Uterus (tissue), 4 donors: ENCODE results near the gene UBASH3B. TPM values are rescaled to one million over a fixed set of nuclear protein-coding genes. Genes with fewer than 3 reads are reported as not detected.
"Not testable (repeated sequence)": the region's sequence is repeated elsewhere in the genome, so short reads cannot be mapped to it uniquely, and the experiment has no call there.

Experiments used
- DNase-seq, 2 donors: peaks; one replicate each; pipeline ENCODE4 v3.0.0-alpha.2; 2019 to 2020
- H3K27ac ChIP-seq, 2 donors: fragments of 200-600 bp; sonication (generic); 1 replicate in 1 of 2; 2 replicates in 1 of 2; pipeline ENCODE4 v1.5.1; 2016 to 2018
- H3K27me3 ChIP-seq, 2 donors: fragments of 200-600 bp; sonication (generic); one replicate each; pipeline ENCODE4 v1.5.1; 2018 to 2019; ENCODE audit warnings: control low read depth in 1 of 2
- H3K36me3 ChIP-seq, 2 donors: fragments of 200-600 bp; sonication (generic); one replicate each; pipeline ENCODE4 v1.5.1; 2019; ENCODE audit warnings: control low read depth in 1 of 2
- H3K4me1 ChIP-seq, 2 donors: fragments of 200-600 bp; sonication (generic); one replicate each; pipeline ENCODE4 v1.5.1; 2018 to 2019; ENCODE audit warnings: control low read depth in 1 of 2
- H3K4me3 ChIP-seq, 2 donors: fragments of 200-600 bp; sonication (generic); 1 replicate in 1 of 2; 2 replicates in 1 of 2; pipeline ENCODE4 v1.5.1; 2018 to 2019; ENCODE audit warnings: mild to moderate bottlenecking in 1 of 2
- H3K9me3 ChIP-seq, 2 donors: fragments of 200-600 bp; sonication (generic); one replicate each; pipeline ENCODE4 v1.5.1; 2019; ENCODE audit warnings: control low read depth in 1 of 2
- CTCF ChIP-seq, 4 experiments: fragments of 200-600 bp in 2 of 4; fragments of 450-650 bp in 2 of 4; sonication (generic) in 2 of 4; IDR thresholded peaks; one replicate each; pipeline ENCODE4 v1.5.1; 2016 to 2019; ENCODE audit warnings: antibody characterized with exemption in 4 of 4, mild to moderate bottlenecking in 2 of 4, moderate library complexity in 1 of 4
- POLR2A ChIP-seq, 2 donors: fragments of 450-650 bp; IDR thresholded peaks; one replicate each; pipeline ENCODE4 v1.6.1; 2016; ENCODE audit warnings: antibody characterized with exemption in 2 of 2, mild to moderate bottlenecking in 1 of 2, moderate library complexity in 1 of 2
- intact Hi-C: fragments of 100-400 bp; cut with DNase I; formaldehyde crosslinking; loops from one replicate; pipeline ENCODE4 v1.15.1; 2023; ENCODE audit warnings: low total_unique reads
- total RNA-seq, 4 donors: library from RNA; depleted of rRNA in 3 of 4; stranded (reverse); fragments of >200 nt in 3 of 4; gene quantifications; one replicate each; pipeline versions ENCODE4 v1.1.0 to v1.2.4, GENCODE V29; 2014 to 2023
- donor health status: DM: yes; HTN: yes; CAD: no.

The UBASH3B gene
- total RNA-seq, 4 donors from 2014 or later: under 0.01 to 5.8 (median 2.0) TPM

DNA sequence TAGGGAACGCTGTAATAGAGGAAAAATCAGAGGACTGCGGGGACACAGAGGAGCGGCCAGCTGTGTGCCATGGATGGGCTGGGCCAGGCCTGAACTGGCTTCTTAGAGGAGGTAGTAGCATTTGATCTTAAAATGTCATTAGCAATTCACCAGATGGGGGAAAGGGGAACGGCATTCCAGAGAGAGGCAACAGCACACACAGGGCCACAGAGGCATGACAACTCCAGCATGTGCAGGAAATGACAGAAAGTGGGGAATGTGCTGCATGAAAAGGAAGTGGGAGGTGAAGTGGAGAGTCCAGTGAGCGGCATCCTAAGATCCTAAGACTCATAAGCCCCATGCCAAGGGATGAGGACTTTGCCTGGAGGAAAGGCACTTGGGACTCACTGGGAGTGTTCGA is 69.0 kb downstream of the UBASH3B start:
- intact Hi-C loops: no loop called here
- Histone ChIP-seq H3K9me3 (no peaks in the 10 kb centered on the region), H3K4me3 (no peak overlapping the region), H3K27me3 (no peaks in the 10 kb centered on the region), H3K4me1 (no peaks in the 10 kb centered on the region), H3K27ac (no peak overlapping the region), H3K36me3 (no peaks in the 10 kb centered on the region)
- no peak for DNase-seq
- TF ChIP-seq POLR2A (IDR thresholded peaks at IDR 0.05) (no peak), CTCF (IDR thresholded peaks at IDR 0.05) (no peak)

DNA sequence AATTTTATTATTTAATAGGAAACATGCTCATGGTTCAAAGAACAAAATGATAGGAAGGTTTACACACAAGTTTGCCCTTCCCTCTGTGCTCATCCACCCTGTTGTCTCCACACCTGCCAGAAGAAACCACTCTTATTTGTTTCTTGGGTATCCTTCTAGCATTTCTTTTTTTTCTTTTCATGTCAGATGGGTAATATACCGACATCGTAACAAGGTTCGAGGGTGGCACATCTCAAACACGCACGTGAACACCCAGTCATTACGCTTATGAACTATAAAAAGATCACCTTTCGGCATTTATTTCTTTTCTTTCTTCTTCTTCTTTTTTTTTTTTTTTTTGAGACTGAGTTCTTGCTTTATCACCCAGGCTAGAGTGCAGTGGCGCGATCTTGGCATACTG is 70.5 kb downstream of the UBASH3B start:
- Histone ChIP-seq H3K9me3 (no peaks in the 10 kb centered on the region), H3K36me3 (no peaks in the 10 kb centered on the region), H3K4me3 (no peak overlapping the region), H3K27me3 (no peaks in the 10 kb centered on the region), H3K27ac (no peak overlapping the region), H3K4me1 (no peaks in the 10 kb centered on the region)
- intact Hi-C loops: no loop called here
- no peak for TF ChIP-seq CTCF (IDR thresholded peaks at IDR 0.05)
- TF ChIP-seq POLR2A (IDR thresholded peaks at IDR 0.05): no peak
- no peak for DNase-seq

GRCh38 chr11:122727101-122727929 is 71.8 kb downstream of the UBASH3B start:
- no peak overlapping the region for H3K4me3 ChIP-seq
- H3K4me1 ChIP-seq: no peaks in the 10 kb centered on the region
- intact Hi-C loops: no loop called here

DNA sequence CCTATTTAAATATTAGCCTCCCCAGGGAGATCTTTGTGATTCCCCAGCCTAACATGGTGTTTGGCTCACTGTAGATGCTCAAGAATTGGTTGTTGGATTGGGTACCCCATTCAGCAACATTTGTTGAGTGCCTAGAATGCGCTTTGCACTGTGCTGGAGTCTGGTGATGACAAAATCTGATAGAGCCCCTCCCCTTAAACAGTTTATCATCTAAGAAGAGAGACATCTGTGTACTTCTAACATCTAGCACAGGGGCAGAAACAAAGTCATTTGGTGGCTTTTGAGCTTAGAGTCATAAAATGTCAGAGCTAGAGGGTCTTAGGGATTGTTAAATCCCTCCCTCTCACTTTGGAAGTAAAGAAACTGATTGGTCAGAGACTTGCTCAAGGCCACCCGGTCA is 73.0 kb downstream of the UBASH3B start:
- H3K36me3 ChIP-seq: no peaks in the 10 kb centered on the region
- no peaks in the 10 kb centered on the region for H3K9me3 ChIP-seq
- no peaks in the 10 kb centered on the region for H3K27me3 ChIP-seq
- intact Hi-C loops: no loop called here
- no peak for DNase-seq
- no peaks in the 10 kb centered on the region for H3K4me1 ChIP-seq
- no peak for TF ChIP-seq POLR2A (IDR thresholded peaks at IDR 0.05)
- no peak for TF ChIP-seq CTCF (IDR thresholded peaks at IDR 0.05)
- H3K27ac ChIP-seq: no peak overlapping the region
- no peak overlapping the region for H3K4me3 ChIP-seq

More at GRCh38 chr11:122727101-122727929, 71.8 kb downstream of the UBASH3B start:
- DNase-seq: no peak
- no peak for TF ChIP-seq CTCF (IDR thresholded peaks at IDR 0.05)
- TF ChIP-seq POLR2A (IDR thresholded peaks at IDR 0.05): no peak
- Histone ChIP-seq H3K27me3 (no peaks in the 10 kb centered on the region), H3K36me3 (no peaks in the 10 kb centered on the region), H3K27ac (peak overlapping the region; percentile 11 to 36), H3K9me3 (no peaks in the 10 kb centered on the region)

DNA sequence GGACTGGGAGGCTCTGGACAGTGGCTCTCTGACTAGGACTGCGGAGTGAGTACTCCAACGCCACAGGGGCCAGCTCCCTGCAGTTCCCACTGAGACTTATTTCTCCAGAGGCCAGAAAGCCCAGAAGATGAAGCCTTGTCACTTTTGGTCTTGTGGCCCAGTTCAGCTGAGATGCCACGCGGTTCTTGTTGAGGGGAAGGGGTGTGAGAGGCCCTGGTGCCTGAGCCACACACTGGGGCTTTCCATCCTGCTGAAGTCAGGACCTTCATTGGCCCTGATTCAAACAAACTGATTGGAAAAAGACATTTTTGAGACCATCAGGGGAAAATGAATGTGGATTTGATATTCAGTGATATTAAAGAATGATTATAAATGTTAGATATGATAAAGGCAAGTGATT is 73.6 kb downstream of the UBASH3B start:
- DNase-seq: no peak
- intact Hi-C loops: no loop called here
- H3K9me3 ChIP-seq: no peaks in the 10 kb centered on the region
- H3K27me3 ChIP-seq: no peaks in the 10 kb centered on the region
- H3K4me1 ChIP-seq: no peaks in the 10 kb centered on the region
- no peak overlapping the region for H3K4me3 ChIP-seq
- no peaks in the 10 kb centered on the region for H3K36me3 ChIP-seq
- TF ChIP-seq POLR2A (IDR thresholded peaks at IDR 0.05) (no peak), CTCF (IDR thresholded peaks at IDR 0.05) (no peak)
- H3K27ac ChIP-seq: no peak overlapping the region

GRCh38 chr11:122730694-122731093 is 75.2 kb downstream of the UBASH3B start:
- H3K9me3 ChIP-seq, H3K27ac ChIP-seq, DNase-seq, intact Hi-C loops, H3K4me3 ChIP-seq, H3K27me3 ChIP-seq, H3K4me1 ChIP-seq, H3K36me3 ChIP-seq: not testable (repeated sequence)
